ENCODE measurements around the gene LCP1.

LCP1 gene

DNA sequence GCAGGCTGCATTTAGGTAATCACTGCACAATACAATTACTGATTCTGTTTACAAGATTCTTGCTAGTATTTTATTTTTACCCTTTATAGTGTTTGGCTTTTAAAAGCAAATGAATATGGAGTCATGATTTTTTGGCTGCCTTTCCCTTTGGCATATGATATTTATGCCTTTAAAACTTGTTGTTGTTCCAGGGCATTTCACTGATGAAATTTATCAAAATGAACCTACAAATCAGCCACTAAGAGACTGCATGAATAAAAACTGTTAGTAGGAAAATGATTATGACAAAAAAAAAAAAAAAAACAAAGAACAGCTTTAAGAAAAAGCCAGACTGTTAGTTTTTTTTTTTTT is 79.7 kb downstream of the LCP1 start:
- no peak for DNase-seq (ENCODE audit: low read depth, low spot score)

DNA sequence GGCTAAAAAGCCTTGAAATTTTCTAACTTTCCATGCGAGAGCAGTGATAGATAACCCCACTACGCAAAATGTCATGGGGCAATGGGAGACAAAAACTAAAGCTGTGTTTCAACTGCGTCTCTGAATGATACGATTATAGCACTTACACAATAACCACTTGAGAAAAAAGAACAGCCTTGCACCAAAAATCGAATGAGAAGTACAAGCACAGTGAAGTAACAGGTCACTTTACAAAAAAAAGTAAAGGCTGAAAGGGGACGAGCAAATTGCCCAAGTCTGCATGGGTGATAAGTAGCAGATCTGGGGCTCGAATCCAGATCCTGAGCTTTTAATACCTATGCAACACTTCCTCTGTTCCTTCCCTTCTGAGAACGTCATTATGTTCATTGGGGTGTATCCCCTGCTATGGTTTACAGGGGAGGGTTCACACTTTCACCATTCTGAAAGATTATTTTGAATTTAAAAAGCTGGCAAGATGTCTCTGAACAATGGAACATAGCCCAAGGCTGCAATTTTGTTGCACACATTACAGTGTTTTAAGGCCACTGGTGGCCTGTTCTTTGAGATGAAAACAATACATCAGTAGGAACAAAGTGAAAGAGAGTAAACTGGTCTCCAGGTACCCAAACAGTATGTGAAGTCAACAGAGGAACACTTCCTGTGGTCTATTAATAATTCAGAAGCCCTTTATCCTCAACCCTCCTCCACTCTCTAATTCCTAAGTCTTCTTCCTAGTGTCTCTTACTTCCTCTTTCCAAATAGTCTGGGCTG is 80.3 kb downstream of the LCP1 start:
- no peak for DNase-seq (ENCODE audit: low read depth, low spot score)

DNA sequence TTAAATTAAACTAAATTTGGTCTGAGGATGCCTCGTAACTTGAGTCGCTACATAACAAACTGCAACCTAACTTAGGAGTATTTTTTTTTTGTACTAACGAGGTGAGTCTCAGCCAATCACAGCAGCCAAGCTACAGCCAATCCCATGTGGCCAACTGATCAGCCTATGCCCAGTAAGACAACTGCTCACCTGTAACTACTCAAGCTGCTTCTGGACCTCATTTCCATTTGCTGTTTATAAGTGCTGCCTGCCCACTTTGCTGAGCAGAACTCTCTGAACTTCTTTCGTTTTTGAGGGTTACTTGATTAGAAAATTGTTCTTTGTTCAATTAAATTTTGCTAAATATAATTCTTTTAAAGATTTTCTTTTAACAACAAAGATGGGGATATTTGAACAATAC is 81.0 kb downstream of the LCP1 start:
- no peak for DNase-seq (ENCODE audit: low read depth, low spot score)

DNA sequence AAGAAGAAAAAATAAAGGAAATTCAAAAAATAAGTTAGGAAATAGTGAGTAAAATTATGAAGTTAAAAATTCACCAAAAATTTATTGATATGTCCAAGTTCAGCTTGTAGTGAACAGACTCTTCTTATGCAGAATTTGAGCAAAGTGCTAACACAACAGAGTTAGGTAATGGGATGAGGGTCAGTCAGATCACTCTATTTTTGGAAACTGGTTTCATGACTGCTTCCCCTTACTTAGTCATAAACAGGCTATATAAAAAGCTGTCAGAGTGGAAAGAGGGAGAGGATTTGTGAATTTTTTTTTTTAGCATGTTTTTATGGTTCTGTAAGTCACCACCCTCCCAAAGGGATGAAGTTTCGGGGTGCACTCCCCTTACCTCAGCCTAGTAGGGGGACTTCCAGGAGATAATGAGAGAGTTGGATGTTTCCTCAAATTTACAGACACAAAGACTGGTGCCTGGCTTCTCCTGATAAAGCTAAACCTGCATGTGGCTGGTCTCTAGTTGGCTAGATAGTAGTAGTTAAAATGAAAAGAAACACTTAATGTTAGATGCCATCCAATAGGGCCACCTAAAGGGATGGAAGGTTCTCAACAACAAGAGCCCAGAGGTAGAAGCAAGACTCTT is 81.7 kb downstream of the LCP1 start:
- no peak for DNase-seq (ENCODE audit: low read depth, low spot score)

DNA sequence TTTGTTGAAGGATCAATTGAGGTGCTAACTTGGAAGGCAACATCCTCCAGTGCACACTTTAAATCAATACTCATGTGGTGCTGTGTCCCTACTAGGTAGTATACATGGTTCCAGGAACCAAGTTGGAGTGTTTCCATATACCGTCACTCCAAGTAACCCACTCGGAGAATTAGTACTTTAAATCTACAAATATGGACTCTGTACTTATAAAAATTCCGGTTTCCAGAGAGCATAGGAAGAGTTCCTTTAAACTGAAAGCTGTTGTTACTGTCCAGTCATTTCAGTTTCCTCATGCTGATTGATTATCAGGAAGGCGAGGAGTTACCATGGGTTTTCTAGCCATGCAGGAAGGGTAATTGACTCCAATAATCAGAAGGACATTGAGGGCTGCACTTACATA is 84.3 kb downstream of the LCP1 start:
- DNase-seq (ENCODE audit: low read depth, low spot score) = no peak

DNA sequence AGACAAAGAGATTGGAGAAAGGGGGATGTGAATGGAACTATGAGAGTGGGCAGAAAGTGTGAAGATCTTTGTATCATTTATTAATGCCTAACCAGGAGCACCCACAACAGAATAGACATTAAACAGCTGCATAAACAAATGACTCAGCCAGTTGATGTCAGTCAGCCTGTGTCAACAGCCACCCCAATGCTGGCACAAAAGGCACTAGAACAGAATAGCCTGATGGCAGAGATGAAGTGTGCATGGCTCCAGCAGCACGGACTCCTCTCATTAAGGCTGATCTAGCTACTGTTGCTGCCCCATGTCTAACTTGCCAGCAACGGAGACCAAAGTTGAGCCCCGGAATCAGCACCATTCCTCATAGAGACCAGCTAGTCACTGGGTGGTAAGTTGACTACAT is 85.0 kb downstream of the LCP1 start:
- DNase-seq (ENCODE audit: low read depth, low spot score) = no peak

DNA sequence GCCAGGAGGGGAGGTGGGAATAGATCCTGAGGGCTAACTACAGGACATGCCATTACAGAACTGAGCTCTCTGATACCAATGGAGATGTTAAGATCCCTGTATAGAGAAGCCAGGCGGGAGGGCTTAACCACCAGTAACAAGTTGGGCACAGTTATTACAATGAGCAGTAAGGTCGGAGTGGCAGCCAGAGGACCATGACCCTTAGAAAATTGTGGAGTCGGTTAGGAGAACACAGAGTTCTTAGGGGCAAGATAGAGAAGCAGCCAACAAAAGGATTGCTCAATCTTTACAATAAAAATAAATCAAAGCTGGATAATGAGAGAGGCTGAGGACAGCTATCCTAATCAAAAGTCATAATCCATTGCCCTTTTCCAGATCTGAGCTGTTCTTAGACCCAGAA is 87.5 kb downstream of the LCP1 start:
- DNase-seq (ENCODE audit: low read depth, low spot score) = no peak

DNA sequence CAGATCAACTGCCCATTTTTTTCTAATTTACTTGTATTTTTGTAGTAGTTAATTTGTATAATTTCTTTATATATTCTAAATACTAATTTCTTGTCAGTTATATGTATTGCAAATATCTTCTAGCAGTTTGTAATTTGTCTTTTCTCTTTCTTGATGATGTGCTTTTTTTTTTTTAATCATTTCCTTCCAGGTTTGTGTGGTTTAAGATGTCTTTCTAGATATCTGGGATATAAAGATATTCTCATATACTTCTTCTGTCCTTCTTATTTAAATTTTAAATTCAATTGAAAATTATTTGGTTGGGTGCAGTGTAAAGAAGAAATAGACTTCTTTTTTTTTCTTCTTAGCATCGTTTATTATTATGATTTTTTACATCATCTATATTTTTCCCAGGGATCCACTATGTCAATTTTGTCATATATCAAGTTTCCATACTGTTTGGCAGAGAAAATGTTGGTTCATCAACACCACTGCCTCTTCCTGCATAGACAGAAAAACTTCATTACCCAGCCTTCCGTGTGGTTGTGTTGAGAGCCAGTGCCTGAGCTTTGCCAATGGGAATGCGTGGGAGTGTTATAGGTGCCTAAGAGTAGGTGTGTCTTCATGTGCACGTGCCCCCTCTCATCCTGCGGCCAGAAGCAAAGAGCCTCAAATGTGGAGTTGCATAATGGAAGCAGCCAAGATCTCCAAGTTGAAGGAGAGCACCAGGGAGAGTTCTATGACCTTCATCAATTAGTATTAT is 93.0 kb downstream of the LCP1 start:
- DNase-seq (ENCODE audit: low read depth, low spot score) = no peak

DNA sequence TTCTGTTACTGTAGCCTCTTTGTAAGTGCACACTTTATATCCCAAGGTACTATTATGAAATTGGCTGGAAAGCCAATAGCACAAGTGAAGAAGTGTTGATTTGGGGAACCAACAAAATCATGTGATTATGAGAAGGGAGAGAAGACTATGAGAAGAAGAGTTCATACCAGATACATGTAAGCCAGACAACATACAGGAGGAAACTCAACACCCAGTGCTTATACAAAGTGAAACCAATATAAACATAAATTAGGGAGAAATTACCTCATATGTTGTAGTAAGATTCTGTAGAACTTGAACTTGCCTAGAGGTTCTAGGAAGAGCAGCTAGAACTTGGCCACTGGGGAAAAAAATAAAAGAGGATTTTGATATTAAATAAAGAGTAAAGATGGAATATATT is 94.5 kb downstream of the LCP1 start:
- no peak for DNase-seq (ENCODE audit: low read depth, low spot score)

DNA sequence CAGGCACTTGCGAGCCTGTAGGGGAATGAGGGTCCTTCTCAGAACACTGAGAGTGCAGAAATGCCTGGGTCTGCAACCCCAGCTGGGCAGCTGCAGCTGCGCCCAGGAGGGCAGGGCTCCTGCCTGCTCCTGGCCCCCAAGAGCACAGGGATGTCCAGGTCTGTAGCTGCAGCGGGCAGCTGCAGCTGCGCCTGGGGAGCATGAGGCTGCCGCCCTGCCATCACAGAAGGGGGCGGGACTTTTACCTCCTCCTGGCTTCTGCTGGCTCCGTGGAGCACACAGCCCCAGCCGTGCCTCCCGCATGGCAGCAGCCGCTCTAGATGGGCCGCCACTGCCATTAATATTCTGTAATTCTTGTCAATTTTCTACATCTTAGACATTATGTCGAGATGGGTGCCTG is 95.0 kb downstream of the LCP1 start:
- no peak for DNase-seq (ENCODE audit: low read depth, low spot score)

DNA sequence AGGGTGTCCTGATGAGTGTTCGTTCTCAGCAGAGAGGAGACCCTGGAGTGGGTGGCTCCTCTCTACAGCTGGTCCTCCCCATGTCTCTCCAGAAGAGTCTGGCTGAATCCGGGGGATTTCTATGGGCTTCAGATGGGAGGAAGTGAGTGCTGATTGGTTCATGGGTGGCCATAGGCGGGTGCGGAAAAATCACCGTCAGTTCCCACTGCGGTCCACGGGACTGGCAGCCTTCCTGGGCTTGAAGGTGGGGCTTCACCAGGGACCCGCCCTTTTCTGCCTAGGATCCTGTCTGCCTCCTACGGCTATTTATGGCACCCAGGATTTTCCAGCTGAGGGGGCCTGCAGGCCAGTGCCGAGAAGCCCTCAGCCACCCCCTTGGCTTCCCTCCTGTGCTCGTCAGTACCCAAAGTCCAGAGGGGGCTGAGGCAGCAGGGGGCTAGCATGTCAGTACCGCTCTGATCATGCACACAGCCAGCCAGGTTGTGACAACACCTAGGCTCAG is 95.5 kb downstream of the LCP1 start:
- no peak for DNase-seq (ENCODE audit: low read depth, low spot score)

DNA sequence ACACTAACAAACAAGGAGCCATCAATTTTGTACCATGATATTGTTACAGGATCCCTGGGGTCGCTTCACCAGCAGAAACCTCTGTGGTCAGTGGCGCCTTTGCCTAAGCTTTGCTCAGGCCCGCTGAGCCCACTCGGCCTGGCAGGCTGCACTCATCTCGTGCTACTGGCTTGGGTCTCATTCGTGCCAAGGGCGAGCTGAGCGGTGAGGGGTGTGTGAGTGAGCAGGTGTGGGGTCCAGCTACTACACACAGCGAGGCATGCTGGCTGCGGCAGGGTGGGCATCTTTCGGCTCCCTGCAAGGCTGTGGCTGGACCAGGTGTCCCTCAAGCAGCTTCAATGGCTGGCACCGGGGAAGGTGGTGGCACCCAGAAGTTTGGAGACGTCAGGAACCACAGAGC is 96.2 kb downstream of the LCP1 start:
- DNase-seq (ENCODE audit: low read depth, low spot score) = no peak

DNA sequence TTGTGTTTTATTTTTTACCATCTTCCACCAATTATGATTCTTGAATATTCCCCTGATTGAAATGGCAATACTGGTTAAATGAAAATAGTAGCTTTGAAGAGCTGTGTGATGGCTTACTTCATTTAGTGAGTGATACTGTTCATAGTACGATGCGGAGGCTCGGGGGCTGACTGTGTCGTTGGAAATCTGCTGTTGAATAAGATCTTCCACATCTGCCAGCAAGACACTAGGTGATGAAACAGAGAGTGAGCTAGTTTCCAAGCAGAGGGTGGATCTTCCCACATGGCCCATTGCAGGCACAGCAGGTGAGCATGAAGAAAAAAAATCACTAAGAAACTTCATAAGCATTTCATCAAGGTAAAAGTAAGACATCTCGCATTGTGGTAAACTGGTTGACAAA is 99.7 kb downstream of the LCP1 start:
- no peak for DNase-seq (ENCODE audit: low read depth, low spot score)

DNA sequence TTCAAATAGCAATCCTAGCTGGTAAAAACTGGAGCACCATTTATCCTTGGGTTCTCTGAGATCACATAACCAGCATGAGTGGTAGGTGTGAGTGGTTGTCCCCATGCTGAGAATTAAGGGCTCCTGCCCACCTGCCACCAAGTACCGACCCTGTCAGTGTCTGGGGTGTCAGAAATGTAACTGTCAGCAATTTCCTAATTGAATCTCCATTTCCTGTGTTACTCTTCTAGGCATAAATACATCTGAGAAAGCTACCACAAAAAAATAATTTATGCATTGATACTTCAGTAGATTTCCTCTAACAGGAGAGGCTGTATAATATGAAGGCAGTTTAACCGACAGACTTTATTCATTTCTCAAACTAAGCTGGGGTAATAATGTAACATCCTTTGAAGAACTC is 102.2 kb downstream of the LCP1 start:
- no peak for DNase-seq (ENCODE audit: low read depth, low spot score)

DNA sequence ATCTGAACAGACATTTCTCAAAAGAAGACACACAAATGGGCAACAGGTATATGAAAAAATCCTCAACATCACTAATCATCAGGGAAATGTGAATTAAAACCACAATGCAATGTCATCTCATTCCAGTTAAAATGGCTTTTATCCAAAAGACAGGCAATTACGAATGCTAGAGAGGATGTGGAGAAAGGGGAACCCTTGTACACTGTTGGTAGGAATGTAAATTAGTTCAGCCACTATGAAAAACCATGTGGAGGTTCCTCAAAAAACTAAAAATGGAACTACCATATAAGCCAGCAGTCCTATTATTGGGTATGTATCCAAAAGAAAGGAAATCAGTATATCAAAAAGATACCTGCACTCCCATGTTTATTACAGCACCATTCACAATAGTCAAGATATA is 104.7 kb downstream of the LCP1 start:
- DNase-seq (ENCODE audit: low read depth, low spot score) = no peak

DNA sequence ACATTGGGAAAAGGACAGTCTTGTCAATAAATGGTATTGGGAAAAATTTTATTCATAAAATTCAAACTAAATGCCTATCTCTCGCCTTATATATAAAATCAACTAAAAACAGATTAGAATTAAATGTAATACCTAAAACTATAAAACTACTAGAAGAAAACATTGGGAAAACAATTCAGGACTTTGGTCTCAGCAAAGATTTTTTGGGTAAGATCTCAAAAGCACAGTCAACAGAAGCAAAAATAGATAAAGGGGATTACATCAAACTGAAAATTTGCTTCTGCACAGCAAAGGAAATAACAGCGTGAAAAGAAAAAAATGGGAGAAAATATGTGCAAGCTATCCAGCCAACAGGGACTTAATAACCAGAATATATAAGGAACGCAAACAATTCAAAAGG is 105.2 kb downstream of the LCP1 start:
- DNase-seq (ENCODE audit: low read depth, low spot score) = no peak
